ENCODE measurements around the gene DPF1.

DPF1 gene

DNA sequence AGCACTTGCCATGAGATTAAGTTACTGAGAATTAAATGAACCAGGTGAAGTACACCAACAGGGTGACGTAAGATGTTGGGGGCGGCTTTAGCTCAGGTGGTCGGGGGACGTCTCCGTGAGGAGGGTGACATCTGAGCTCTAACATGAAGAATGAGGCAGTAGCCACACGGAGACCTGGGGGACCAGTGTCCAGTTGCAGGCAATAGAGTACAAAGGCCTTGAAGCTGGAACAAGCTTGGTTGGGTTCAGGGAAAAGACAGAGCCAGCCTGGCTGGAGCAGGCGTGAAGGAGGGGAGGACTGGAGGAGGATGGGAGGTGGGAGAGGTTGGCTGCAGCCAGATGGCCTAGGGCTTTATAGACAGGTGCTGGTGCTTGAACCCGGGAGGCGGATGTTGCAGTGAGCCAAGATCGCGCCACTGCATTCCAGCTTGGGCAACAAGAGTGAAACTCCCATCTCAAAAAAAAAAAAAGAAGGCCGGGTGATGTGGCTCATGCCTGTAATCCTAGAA is 42.0 kb upstream of the DPF1 start:
- POLR2A ChIA-PET, result interaction anchor here (0.6 to 4.7 kb wide), 14 partner anchors 10 to 359 kb away, joined by 3 to 26 read pairs (median 6); partner anchors contain the start of genes CATSPERG, FAM98C, GGN and PPP1R14A
- H3K4me3 ChIP-seq (ENCODE audit: low read depth, low read length), result no peak overlapping the region
- peak overlapping the region; percentile 90 for H3K27ac ChIP-seq (ENCODE audit: extremely low read depth, low read depth, low read length)
- peaks cover 58% of the 10 kb centered on the region for H3K4me1 ChIP-seq (ENCODE audit: control insufficient read depth, insufficient read depth, low read length)
- no peaks in the 10 kb centered on the region; a peak in 1 of 3 replicates for H3K36me3 ChIP-seq (ENCODE audit: control insufficient read depth in 2 of 2, insufficient read depth in 1 of 2, low read length in 2 of 2)
- H3K9me3 ChIP-seq (ENCODE audit: control insufficient read depth, insufficient read depth, low read depth, low read length), result no peaks in the 10 kb centered on the region
- CTCF ChIA-PET, result interaction anchor here (0.9 to 8.8 kb wide), 13 partner anchors 9 to 363 kb away, joined by 3 to 48 read pairs (median 5); partner anchors contain the start of gene CATSPERG
- TF ChIP-seq, protein P1, sequence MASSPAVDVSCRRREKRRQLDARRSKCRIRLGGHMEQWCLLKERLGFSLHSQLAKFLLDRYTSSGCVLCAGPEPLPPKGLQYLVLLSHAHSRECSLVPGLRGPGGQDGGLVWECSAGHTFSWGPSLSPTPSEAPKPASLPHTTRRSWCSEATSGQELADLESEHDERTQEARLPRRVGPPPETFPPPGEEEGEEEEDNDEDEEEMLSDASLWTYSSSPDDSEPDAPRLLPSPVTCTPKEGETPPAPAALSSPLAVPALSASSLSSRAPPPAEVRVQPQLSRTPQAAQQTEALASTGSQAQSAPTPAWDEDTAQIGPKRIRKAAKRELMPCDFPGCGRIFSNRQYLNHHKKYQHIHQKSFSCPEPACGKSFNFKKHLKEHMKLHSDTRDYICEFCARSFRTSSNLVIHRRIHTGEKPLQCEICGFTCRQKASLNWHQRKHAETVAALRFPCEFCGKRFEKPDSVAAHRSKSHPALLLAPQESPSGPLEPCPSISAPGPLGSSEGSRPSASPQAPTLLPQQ (tag by site-specific recombination; IDR thresholded peaks at IDR 0.05), result no peak
- TF ChIP-seq, protein P2, sequence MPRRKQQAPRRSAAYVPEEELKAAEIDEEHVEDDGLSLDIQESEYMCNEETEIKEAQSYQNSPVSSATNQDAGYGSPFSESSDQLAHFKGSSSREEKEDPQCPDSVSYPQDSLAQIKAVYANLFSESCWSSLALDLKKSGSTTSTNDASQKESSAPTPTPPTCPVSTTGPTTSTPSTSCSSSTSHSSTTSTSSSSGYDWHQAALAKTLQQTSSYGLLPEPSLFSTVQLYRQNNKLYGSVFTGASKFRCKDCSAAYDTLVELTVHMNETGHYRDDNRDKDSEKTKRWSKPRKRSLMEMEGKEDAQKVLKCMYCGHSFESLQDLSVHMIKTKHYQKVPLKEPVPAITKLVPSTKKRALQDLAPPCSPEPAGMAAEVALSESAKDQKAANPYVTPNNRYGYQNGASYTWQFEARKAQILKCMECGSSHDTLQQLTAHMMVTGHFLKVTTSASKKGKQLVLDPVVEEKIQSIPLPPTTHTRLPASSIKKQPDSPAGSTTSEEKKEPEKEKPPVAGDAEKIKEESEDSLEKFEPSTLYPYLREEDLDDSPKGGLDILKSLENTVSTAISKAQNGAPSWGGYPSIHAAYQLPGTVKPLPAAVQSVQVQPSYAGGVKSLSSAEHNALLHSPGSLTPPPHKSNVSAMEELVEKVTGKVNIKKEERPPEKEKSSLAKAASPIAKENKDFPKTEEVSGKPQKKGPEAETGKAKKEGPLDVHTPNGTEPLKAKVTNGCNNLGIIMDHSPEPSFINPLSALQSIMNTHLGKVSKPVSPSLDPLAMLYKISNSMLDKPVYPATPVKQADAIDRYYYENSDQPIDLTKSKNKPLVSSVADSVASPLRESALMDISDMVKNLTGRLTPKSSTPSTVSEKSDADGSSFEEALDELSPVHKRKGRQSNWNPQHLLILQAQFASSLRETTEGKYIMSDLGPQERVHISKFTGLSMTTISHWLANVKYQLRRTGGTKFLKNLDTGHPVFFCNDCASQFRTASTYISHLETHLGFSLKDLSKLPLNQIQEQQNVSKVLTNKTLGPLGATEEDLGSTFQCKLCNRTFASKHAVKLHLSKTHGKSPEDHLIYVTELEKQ (tag by site-specific recombination; IDR thresholded peaks at IDR 0.05; ENCODE audit: borderline replicate concordance), result 0 out of 2 replicates have a peak, but pooled peaks have one; percentile 21
- no peak for TF ChIP-seq ZNF777 (tag by site-specific recombination; IDR thresholded peaks at IDR 0.05; ENCODE audit: borderline replicate concordance)
- no peak for TF ChIP-seq ZNF335 (tag by site-specific recombination; conservative IDR thresholded peaks at IDR 0.05)
- no peak for TF ChIP-seq ZNF324 (tag by site-specific recombination; IDR thresholded peaks at IDR 0.05)
- no peak for TF ChIP-seq ZNF341 (tag by site-specific recombination; IDR thresholded peaks at IDR 0.05; ENCODE audit: low read depth)
- TF ChIP-seq, protein P3, sequence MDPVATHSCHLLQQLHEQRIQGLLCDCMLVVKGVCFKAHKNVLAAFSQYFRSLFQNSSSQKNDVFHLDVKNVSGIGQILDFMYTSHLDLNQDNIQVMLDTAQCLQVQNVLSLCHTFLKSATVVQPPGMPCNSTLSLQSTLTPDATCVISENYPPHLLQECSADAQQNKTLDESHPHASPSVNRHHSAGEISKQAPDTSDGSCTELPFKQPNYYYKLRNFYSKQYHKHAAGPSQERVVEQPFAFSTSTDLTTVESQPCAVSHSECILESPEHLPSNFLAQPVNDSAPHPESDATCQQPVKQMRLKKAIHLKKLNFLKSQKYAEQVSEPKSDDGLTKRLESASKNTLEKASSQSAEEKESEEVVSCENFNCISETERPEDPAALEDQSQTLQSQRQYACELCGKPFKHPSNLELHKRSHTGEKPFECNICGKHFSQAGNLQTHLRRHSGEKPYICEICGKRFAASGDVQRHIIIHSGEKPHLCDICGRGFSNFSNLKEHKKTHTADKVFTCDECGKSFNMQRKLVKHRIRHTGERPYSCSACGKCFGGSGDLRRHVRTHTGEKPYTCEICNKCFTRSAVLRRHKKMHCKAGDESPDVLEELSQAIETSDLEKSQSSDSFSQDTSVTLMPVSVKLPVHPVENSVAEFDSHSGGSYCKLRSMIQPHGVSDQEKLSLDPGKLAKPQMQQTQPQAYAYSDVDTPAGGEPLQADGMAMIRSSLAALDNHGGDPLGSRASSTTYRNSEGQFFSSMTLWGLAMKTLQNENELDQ (tag by site-specific recombination; IDR thresholded peaks at IDR 0.05; ENCODE audit: low read depth), result no peak
- TF ChIP-seq ZNF621 (tag by site-specific recombination; IDR thresholded peaks at IDR 0.05), result no peak
- no peak for TF ChIP-seq ZNF423 (tag by site-specific recombination; IDR thresholded peaks at IDR 0.05)
- TF ChIP-seq, protein P4, sequence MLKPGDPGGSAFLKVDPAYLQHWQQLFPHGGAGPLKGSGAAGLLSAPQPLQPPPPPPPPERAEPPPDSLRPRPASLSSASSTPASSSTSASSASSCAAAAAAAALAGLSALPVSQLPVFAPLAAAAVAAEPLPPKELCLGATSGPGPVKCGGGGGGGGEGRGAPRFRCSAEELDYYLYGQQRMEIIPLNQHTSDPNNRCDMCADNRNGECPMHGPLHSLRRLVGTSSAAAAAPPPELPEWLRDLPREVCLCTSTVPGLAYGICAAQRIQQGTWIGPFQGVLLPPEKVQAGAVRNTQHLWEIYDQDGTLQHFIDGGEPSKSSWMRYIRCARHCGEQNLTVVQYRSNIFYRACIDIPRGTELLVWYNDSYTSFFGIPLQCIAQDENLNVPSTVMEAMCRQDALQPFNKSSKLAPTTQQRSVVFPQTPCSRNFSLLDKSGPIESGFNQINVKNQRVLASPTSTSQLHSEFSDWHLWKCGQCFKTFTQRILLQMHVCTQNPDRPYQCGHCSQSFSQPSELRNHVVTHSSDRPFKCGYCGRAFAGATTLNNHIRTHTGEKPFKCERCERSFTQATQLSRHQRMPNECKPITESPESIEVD (tag by site-specific recombination; IDR thresholded peaks at IDR 0.05), result no peak
- TF ChIP-seq, protein P5, sequence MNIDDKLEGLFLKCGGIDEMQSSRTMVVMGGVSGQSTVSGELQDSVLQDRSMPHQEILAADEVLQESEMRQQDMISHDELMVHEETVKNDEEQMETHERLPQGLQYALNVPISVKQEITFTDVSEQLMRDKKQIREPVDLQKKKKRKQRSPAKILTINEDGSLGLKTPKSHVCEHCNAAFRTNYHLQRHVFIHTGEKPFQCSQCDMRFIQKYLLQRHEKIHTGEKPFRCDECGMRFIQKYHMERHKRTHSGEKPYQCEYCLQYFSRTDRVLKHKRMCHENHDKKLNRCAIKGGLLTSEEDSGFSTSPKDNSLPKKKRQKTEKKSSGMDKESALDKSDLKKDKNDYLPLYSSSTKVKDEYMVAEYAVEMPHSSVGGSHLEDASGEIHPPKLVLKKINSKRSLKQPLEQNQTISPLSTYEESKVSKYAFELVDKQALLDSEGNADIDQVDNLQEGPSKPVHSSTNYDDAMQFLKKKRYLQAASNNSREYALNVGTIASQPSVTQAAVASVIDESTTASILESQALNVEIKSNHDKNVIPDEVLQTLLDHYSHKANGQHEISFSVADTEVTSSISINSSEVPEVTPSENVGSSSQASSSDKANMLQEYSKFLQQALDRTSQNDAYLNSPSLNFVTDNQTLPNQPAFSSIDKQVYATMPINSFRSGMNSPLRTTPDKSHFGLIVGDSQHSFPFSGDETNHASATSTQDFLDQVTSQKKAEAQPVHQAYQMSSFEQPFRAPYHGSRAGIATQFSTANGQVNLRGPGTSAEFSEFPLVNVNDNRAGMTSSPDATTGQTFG (tag by site-specific recombination; IDR thresholded peaks at IDR 0.05; ENCODE audit: borderline replicate concordance), result no peak
- no peak for TF ChIP-seq GLIS2 (tag by site-specific recombination; IDR thresholded peaks at IDR 0.05)
- TF ChIP-seq SP3 (tag by site-specific recombination; IDR thresholded peaks at IDR 0.05), result no peak
- TF ChIP-seq TCF7L2 (IDR thresholded peaks at IDR 0.05; ENCODE audit: borderline replicate concordance, low read depth, low read length), result no peak
- TF ChIP-seq HOXA7 (CRISPR knock-in tag; IDR thresholded peaks at IDR 0.05; ENCODE audit: borderline replicate concordance), result no peak
- TF ChIP-seq ZNF24 (tag by site-specific recombination; IDR thresholded peaks at IDR 0.05), result no peak
- no peak for TF ChIP-seq ZNF302 (tag by site-specific recombination; IDR thresholded peaks at IDR 0.05; ENCODE audit: low read depth)
- no peak for TF ChIP-seq FEZF1 (tag by site-specific recombination; IDR thresholded peaks at IDR 0.05)
- TF ChIP-seq ZNF561 (tag by site-specific recombination; IDR thresholded peaks at IDR 0.05; ENCODE audit: borderline replicate concordance), result no peak
- TF ChIP-seq ZFP69B (tag by site-specific recombination; IDR thresholded peaks at IDR 0.05), result no peak
- no peak for TF ChIP-seq ZNF571 (tag by site-specific recombination; IDR thresholded peaks at IDR 0.05)
- TF ChIP-seq MEIS1 (CRISPR knock-in tag; IDR thresholded peaks at IDR 0.05; ENCODE audit: borderline replicate concordance), result no peak
- peak; percentile 95 for TF ChIP-seq WT1 (tag by site-specific recombination; IDR thresholded peaks at IDR 0.05)
- TF ChIP-seq ZBTB7A (tag by site-specific recombination; IDR thresholded peaks at IDR 0.05; ENCODE audit: low read depth), result 0 out of 2 replicates have a peak, but pooled peaks have one; percentile 12
- no peak for TF ChIP-seq ZNF473 (tag by site-specific recombination; IDR thresholded peaks at IDR 0.05)
- TF ChIP-seq, protein P6, sequence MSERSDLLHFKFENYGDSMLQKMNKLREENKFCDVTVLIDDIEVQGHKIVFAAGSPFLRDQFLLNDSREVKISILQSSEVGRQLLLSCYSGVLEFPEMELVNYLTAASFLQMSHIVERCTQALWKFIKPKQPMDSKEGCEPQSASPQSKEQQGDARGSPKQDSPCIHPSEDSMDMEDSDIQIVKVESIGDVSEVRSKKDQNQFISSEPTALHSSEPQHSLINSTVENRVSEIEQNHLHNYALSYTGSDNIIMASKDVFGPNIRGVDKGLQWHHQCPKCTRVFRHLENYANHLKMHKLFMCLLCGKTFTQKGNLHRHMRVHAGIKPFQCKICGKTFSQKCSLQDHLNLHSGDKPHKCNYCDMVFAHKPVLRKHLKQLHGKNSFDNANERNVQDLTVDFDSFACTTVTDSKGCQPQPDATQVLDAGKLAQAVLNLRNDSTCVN (tag by site-specific recombination; optimal IDR thresholded peaks at IDR 0.05), result no peak

All from HEK293 (cell line).